Calu3 (cell line): ENCODE measurements around the gene KAT6B. TPM values are rescaled to one million over a fixed set of nuclear protein-coding genes. Genes with fewer than 3 reads are reported as not detected.

Experiments
- BruUV-seq: library from RNA; stranded (reverse); fragments of 400-500 nt; replicated peaks from 2 replicates; lab custom pipeline; 2021; lab: Mats Ljungman, UMichigan
- CTCF ChIA-PET: fragments of 300-600 bp; sonication (Branson Sonifier 250); formaldehyde crosslinking; loops from one replicate; lab custom pipeline; 2022; ENCODE audit warnings: antibody characterized with exemption; lab: Charles Lee
- DNase-seq: peaks from one replicate; pipeline ENCODE4 v3.0.0; 2022
- H3K27ac Mint-ChIP-seq: one replicate; pipeline ENCODE4 v1.8.0; 2022; ENCODE audit warnings: mixed read lengths; ENCODE audit not compliant: unreplicated experiment
- H3K27me3 Mint-ChIP-seq: one replicate; pipeline ENCODE4 v1.8.0; 2022; ENCODE audit warnings: mixed read lengths; ENCODE audit not compliant: unreplicated experiment
- H3K36me3 Mint-ChIP-seq: one replicate; pipeline ENCODE4 v1.8.0; 2022; ENCODE audit warnings: mild to moderate bottlenecking, moderate library complexity, mixed read lengths; ENCODE audit not compliant: insufficient read depth, unreplicated experiment
- H3K4me1 Mint-ChIP-seq: one replicate; pipeline ENCODE4 v1.8.0; 2022; ENCODE audit warnings: mild to moderate bottlenecking, low read depth, mixed read lengths; ENCODE audit not compliant: unreplicated experiment
- H3K4me3 Mint-ChIP-seq: one replicate; pipeline ENCODE4 v1.8.0; 2022; ENCODE audit warnings: mild to moderate bottlenecking, low read depth, moderate library complexity, mixed read lengths; ENCODE audit not compliant: unreplicated experiment
- H3K9me3 Mint-ChIP-seq: one replicate; pipeline ENCODE4 v1.8.0; 2022; ENCODE audit warnings: low read depth, mixed read lengths; ENCODE audit not compliant: unreplicated experiment
- CTCF ChIP-seq: fragments of 200-600 bp; IDR thresholded peaks from one replicate; pipeline ENCODE4 v1.8.0; 2022; ENCODE audit warnings: antibody characterized with exemption; ENCODE audit not compliant: unreplicated experiment
- intact Hi-C: fragments of 100-400 bp; cut with micrococcal nuclease; formaldehyde crosslinking; loops from one replicate; pipeline ENCODE4 v1.10.0; 2022; ENCODE audit not compliant: unreplicated experiment
- total RNA-seq: library from RNA; stranded (reverse); gene quantifications from 2 replicates; pipeline ENCODE4 v1.2.3, GENCODE V29; 2022

The KAT6B gene
- total RNA-seq, 1 experiment from 2014 or later = 28.6 TPM

- intact Hi-C loops = no loop called here
- H3K27ac Mint-ChIP-seq = no peak overlapping the region
- no peak for DNase-seq
- H3K4me3 Mint-ChIP-seq = no peak overlapping the region
- H3K27me3 Mint-ChIP-seq = no peaks in the 10 kb centered on the region
- no peaks in the 10 kb centered on the region for H3K4me1 Mint-ChIP-seq
- no TSS peak for BruUV-seq
- H3K36me3 Mint-ChIP-seq = no peaks in the 10 kb centered on the region
- TF ChIP-seq CTCF = no peak
- no peaks in the 10 kb centered on the region for H3K9me3 Mint-ChIP-seq
- CTCF ChIA-PET = interaction anchor here (0.8 kb wide), 1 partner anchor 163 kb away, joined by 4 read pairs; the partner anchor contains the start of gene KAT6B
Measured at GRCh38 chr10:74988832-74989561, 162.6 kb downstream of the KAT6B start.

GRCh38 chr10:74991435-74991834 is 165.0 kb downstream of the KAT6B start:
- Mint-ChIP-seq H3K4me3 (no peak overlapping the region), H3K27ac (no peak overlapping the region), H3K36me3 (no peaks in the 10 kb centered on the region), H3K9me3 (no peaks in the 10 kb centered on the region), H3K27me3 (no peaks in the 10 kb centered on the region), H3K4me1 (no peaks in the 10 kb centered on the region)
- peak; percentile 34 for DNase-seq
- intact Hi-C loops = loop anchor here (1.0 to 10.0 kb wide), 3 partner anchors 28 to 167 kb away; partner anchors contain the start of gene KAT6B
- no TSS peak for BruUV-seq
- peak; percentile 67 for TF ChIP-seq CTCF
- CTCF ChIA-PET = no interaction called here

GRCh38 chr10:74992068-74992467 is 165.7 kb downstream of the KAT6B start:
- TF ChIP-seq CTCF = no peak
- Mint-ChIP-seq H3K4me3 (no peak overlapping the region), H3K36me3 (no peaks in the 10 kb centered on the region), H3K27me3 (no peaks in the 10 kb centered on the region), H3K4me1 (no peaks in the 10 kb centered on the region), H3K9me3 (no peaks in the 10 kb centered on the region), H3K27ac (no peak overlapping the region)
- DNase-seq = no peak
- intact Hi-C loops = loop anchor here (10.0 kb wide), 2 partner anchors 107 to 167 kb away; partner anchors contain the start of gene KAT6B
- no TSS peak for BruUV-seq
- CTCF ChIA-PET = no interaction called here

- CTCF ChIA-PET = no interaction called here
- Mint-ChIP-seq H3K9me3 (no peaks in the 10 kb centered on the region), H3K27me3 (no peaks in the 10 kb centered on the region), H3K27ac (no peak overlapping the region), H3K4me3 (no peak overlapping the region), H3K36me3 (no peaks in the 10 kb centered on the region), H3K4me1 (no peaks in the 10 kb centered on the region)
- intact Hi-C loops = loop anchor here (10.0 kb wide), 2 partner anchors 109 to 169 kb away; partner anchors contain the start of gene KAT6B
- no TSS peak for BruUV-seq
- TF ChIP-seq CTCF = no peak
- no peak for DNase-seq
Measured at GRCh38 chr10:74993649-74994048, 167.2 kb downstream of the KAT6B start.
